GM13976 (cell line): ENCODE results near the gene HINFP.

Experiments
- DNase-seq: peaks from one replicate; pipeline ENCODE4 v3.0.0; 2012; ENCODE audit warnings: low spot score
- in situ Hi-C: fragments of 300-500 bp; cut with MboI; formaldehyde crosslinking; loops from one replicate; pipeline ENCODE4 v1.12.0; 2022; ENCODE audit warnings: low sequenced_read_pairs, mixed read lengths, inconsistent platforms; ENCODE audit not compliant: unreplicated experiment
- TF ChIP-seq, protein P1 (sequence below): IDR thresholded peaks from 2 replicates; pipeline ENCODE4 v1.5.1; 2012; ENCODE audit warnings: borderline replicate concordance, mild to moderate bottlenecking; ENCODE audit not compliant: insufficient read depth; ENCODE audit errors: extremely low read depth, missing control alignments, control extremely low read depth

HINFP gene

DNA sequence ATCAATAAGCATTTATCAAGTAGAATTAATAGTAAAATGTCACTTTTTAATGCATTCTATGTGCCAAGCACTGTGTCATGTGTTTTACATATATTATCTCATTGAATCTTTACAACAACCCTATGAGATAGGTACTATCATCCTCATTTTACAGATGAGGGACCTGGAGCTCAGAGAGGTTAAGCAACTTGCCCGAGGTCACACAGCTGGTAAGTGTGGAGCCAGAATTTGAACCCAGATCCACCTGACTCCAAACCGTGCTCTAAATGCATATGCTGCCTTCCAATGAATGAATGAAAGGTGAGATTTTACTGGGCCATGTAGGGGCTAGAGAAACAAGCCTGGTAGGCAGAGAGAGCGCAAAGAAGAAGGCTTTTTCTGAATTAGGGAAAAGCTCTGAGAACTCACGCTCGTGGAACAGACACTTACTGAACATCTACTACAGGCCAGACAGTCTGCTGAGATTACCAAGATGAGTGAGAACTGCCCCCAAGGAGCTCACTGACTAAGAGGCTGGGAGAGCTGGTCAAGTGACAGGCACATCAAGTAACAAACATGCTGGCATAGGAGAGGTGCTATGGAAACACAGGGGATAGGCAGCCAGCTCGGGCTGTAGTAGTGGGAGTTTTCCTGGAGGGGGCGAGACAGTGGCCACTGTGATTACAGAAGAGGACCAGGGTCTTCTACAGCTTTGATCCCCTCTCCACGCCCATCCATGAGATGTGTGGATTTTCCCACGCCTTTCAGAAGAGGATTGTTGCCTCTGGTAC is 31.9 kb downstream of the HINFP start:
- no peak for DNase-seq
- in situ Hi-C loops = no loop called here

DNA sequence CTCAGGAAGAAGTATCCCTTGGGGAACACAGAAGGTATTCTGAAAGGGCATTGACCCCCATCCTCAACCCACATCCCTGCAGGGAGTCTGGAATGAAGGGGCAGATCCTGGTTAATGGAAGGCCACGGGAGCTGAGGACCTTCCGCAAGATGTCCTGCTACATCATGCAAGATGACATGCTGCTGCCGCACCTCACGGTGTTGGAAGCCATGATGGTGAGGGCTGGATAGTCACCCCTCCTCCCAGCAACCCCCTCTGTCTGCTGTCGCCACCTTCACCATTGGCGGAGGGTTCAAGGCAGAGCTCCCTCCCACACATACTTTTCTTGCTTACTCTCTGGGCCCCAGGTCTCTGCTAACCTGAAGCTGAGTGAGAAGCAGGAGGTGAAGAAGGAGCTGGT is 32.8 kb downstream of the HINFP start:
- TF ChIP-seq, protein P1, sequence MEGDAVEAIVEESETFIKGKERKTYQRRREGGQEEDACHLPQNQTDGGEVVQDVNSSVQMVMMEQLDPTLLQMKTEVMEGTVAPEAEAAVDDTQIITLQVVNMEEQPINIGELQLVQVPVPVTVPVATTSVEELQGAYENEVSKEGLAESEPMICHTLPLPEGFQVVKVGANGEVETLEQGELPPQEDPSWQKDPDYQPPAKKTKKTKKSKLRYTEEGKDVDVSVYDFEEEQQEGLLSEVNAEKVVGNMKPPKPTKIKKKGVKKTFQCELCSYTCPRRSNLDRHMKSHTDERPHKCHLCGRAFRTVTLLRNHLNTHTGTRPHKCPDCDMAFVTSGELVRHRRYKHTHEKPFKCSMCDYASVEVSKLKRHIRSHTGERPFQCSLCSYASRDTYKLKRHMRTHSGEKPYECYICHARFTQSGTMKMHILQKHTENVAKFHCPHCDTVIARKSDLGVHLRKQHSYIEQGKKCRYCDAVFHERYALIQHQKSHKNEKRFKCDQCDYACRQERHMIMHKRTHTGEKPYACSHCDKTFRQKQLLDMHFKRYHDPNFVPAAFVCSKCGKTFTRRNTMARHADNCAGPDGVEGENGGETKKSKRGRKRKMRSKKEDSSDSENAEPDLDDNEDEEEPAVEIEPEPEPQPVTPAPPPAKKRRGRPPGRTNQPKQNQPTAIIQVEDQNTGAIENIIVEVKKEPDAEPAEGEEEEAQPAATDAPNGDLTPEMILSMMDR = no peak
- in situ Hi-C loops = no loop called here
- DNase-seq = no peak

More for the DNA sequence above, 31.9 kb downstream of the HINFP start:
- TF ChIP-seq, protein P1 = no peak

DNA sequence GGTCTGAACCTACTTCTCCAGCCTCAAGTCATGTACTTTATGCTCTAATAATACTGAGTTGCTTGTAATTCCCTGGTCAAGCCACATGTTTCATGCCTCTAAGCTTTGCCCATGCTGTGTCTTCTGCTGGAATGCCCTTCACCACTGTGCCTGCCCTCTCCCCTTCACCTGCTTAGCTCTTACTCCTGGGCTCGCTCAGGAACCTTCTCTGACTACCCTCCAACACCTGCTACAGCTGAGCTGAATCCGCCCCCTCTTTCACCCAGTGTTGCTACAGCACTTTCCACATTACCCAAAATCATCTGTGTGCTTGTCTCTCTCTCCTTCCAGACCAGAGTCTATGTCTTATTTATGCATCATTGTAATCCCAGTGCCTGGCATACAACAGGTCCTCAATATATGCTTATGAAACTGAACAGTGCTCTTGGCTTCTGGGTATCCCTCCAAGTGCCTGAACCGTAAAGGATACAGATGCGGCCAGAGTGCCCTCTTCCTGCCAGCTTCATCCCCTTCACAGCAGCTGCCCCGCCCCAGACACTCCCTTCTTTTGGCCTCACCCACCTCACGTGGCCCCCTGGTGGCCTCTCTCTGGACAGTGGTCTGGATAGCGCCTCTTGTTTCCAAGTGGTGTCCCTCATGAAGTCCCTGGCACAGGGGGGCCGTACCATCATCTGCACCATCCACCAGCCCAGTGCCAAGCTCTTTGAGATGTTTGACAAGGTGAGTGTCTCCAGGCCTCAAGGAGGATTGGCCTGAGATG is 34.5 kb downstream of the HINFP start:
- TF ChIP-seq, protein P1 = no peak
- in situ Hi-C loops = no loop called here
- DNase-seq = no peak

DNA sequence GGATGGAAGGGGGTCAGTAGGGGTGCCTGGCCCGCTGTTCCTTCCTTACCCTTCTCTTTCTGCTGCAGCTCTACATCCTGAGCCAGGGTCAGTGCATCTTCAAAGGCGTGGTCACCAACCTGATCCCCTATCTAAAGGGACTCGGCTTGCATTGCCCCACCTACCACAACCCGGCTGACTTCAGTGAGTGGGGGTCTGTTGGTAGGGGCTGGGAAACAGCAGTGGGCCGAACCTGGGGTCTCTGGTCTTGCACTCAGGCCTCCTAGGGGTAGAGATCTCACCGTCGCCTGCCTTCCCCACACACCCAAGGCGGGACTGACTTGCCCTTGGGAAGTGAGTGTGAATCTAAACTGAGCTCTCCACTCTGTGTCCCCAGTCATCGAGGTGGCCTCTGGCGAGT is 35.1 kb downstream of the HINFP start:
- in situ Hi-C loops = no loop called here
- TF ChIP-seq, protein P1 = no peak
- DNase-seq = no peak

DNA sequence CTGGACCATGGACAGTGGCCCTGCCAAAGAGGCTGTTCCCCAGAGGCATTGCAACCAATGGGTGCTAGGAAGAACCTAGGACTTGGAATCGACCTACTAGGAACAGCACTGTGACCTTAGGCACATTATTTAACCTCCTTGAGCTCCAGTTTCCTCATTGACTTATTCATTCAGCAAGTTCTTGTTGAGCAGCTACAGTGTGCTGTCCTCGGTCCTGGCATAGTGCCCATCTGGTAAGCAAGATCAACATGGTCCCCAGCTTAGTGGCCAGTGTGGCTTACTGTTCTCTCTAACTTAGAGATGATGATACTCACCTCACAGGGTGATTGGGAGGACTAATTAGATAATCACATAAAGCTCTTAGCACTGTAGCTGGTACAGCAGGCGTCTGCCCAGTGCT is 35.7 kb downstream of the HINFP start:
- TF ChIP-seq, protein P1 = no peak
- DNase-seq = no peak
- in situ Hi-C loops = no loop called here

DNA sequence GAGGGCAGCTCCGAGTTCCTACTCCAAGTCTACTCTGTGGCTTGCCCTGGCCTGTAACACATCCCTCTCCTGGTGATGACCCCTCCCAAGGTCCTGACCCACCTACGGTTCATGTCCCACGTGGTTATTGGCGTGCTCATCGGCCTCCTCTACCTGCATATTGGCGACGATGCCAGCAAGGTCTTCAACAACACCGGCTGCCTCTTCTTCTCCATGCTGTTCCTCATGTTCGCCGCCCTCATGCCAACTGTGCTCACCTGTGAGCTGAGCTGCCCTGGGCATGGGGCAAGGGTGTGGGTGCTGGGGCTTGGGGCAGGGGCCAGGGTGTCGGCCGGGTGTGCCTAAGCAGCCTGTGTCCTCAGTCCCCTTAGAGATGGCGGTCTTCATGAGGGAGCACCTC is 37.1 kb downstream of the HINFP start:
- TF ChIP-seq, protein P1 = no peak
- in situ Hi-C loops = no loop called here
- DNase-seq = no peak
